IMR-90 (cell line): ENCODE data around the gene COL3A1. TPM values are rescaled to one million over a fixed set of nuclear protein-coding genes. Genes with fewer than 3 reads are reported as not detected.

Experiments
- ATAC-seq: fragments of 200-7000 bp; cut with Tn5 transposase; 2 replicates; pipeline ENCODE4 v1.9.1; 2020; ENCODE audit warnings: low read depth, mild to moderate bottlenecking, moderate library complexity
- BruUV-seq: library from RNA; stranded (reverse); fragments of 400-500 nt; replicated peaks from 2 replicates; lab custom pipeline; 2021; lab: Mats Ljungman, UMichigan
- CTCF ChIA-PET: fragments of 300-600 bp; formaldehyde crosslinking; extraction: SDS; loops from one replicate; lab custom pipeline; 2021; ENCODE audit warnings: antibody characterized with exemption; lab: Yijun Ruan, JAX
- POLR2A ChIA-PET: fragments of 300-600 bp; sonication (Branson Sonifier 250); formaldehyde crosslinking; loops from one replicate; lab custom pipeline; 2022; ENCODE audit warnings: antibody characterized with exemption; ENCODE audit not compliant: unreplicated experiment; lab: Charles Lee
- DNase-seq: peaks from one replicate; pipeline ENCODE4 v3.0.0; 2013
- H2AFZ ChIP-seq: replicated peaks from 2 replicates; pipeline ENCODE3; 2013; ENCODE audit warnings: low read length, mild to moderate bottlenecking; ENCODE audit not compliant: poor library complexity
- H2AK5ac ChIP-seq: 2 replicates; pipeline ENCODE4 v1.6.1; 2013; ENCODE audit warnings: low read depth, low read length, inconsistent platforms
- H2AK9ac ChIP-seq: replicated peaks from 2 replicates; pipeline ENCODE3; 2013; ENCODE audit warnings: mild to moderate bottlenecking, low read depth, low read length, moderate library complexity; ENCODE audit not compliant: poor library complexity
- H2BK120ac ChIP-seq: 2 replicates; pipeline ENCODE4 v1.6.1; 2013; ENCODE audit warnings: low read depth, low read length, inconsistent platforms
- H2BK15ac ChIP-seq: 3 replicates; pipeline ENCODE4 v1.6.1; 2013; ENCODE audit warnings: low read depth, low read length, inconsistent platforms
- H2BK20ac ChIP-seq: 2 replicates; pipeline ENCODE4 v1.6.1; 2013; ENCODE audit warnings: low read depth, mild to moderate bottlenecking, inconsistent platforms, low read length, moderate library complexity
- H2BK5ac ChIP-seq: 2 replicates; pipeline ENCODE4 v1.6.1; 2013; ENCODE audit warnings: mild to moderate bottlenecking, low read depth, low read length, inconsistent platforms; ENCODE audit not compliant: poor library complexity, severe bottlenecking
- H3K14ac ChIP-seq: replicated peaks from 2 replicates; pipeline ENCODE4 v1.6.1; 2013; ENCODE audit warnings: low read depth, low read length, inconsistent platforms
- H3K18ac ChIP-seq: 2 replicates; pipeline ENCODE4 v1.6.1; 2013; ENCODE audit warnings: low read depth, low read length, control low read depth
- H3K23ac ChIP-seq: 2 replicates; pipeline ENCODE4 v1.6.1; 2013; ENCODE audit warnings: low read depth, low read length, inconsistent platforms
- H3K27ac ChIP-seq: 2 replicates; pipeline ENCODE4 v1.5.1; 2013; ENCODE audit warnings: mild to moderate bottlenecking, control low read depth, low read length; ENCODE audit not compliant: insufficient read depth
- H3K27me3 ChIP-seq: 2 replicates; pipeline ENCODE4 v1.6.1; 2013; ENCODE audit warnings: low read length; ENCODE audit not compliant: control insufficient read depth, insufficient read depth
- H3K36me3 ChIP-seq: 2 replicates; pipeline ENCODE4 v1.6.1; 2013; ENCODE audit warnings: low read length, mixed read lengths; ENCODE audit not compliant: control insufficient read depth, insufficient read depth
- H3K4ac ChIP-seq: 2 replicates; pipeline ENCODE4 v1.6.1; 2013; ENCODE audit warnings: low read depth, low read length, inconsistent platforms
- H3K4me1 ChIP-seq: 2 replicates; pipeline ENCODE4 v1.6.1; 2013; ENCODE audit warnings: low read length, mixed read lengths; ENCODE audit not compliant: control insufficient read depth, insufficient read depth
- H3K4me2 ChIP-seq: 2 replicates; pipeline ENCODE4 v1.6.1; 2013; ENCODE audit warnings: low read depth, mild to moderate bottlenecking, control low read depth, low read length, moderate library complexity
- H3K4me3 ChIP-seq: 2 replicates; pipeline ENCODE4 v1.5.1; 2013; ENCODE audit warnings: low read depth, mild to moderate bottlenecking, control low read depth, low read length, moderate library complexity; ENCODE audit not compliant: insufficient read depth
- H3K56ac ChIP-seq: 2 replicates; pipeline ENCODE4 v1.6.1; 2013; ENCODE audit warnings: low read length, inconsistent platforms; ENCODE audit not compliant: insufficient read depth; ENCODE audit errors: extremely low read depth
- H3K79me1 ChIP-seq, 2 experiments: 2 replicates each; pipeline ENCODE4 v1.6.1; 2013; ENCODE audit warnings: low read length in 2 of 2, inconsistent platforms in 1 of 2, low read depth in 1 of 2
- H3K9ac ChIP-seq: 2 replicates; pipeline ENCODE4 v1.6.1; 2013; ENCODE audit warnings: low read depth, low read length, control low read depth
- H3K9me1 ChIP-seq: 2 replicates; pipeline ENCODE4 v1.6.1; 2013; ENCODE audit warnings: low read length, inconsistent platforms; ENCODE audit not compliant: insufficient read depth
- H3K9me3 ChIP-seq: 2 replicates; pipeline ENCODE4 v1.6.1; 2013; ENCODE audit warnings: low read length; ENCODE audit not compliant: control insufficient read depth, insufficient read depth
- H4K20me1 ChIP-seq: 2 replicates; pipeline ENCODE4 v1.6.1; 2013; ENCODE audit warnings: low read length, inconsistent platforms; ENCODE audit not compliant: insufficient read depth
- H4K5ac ChIP-seq: 2 replicates; pipeline ENCODE4 v1.6.1; 2013; ENCODE audit warnings: mild to moderate bottlenecking, low read depth, low read length, control low read depth
- H4K8ac ChIP-seq, 2 experiments: 2 replicates each; pipeline ENCODE4 v1.6.1; 2013; ENCODE audit warnings: low read depth in 2 of 2, low read length in 2 of 2, control low read depth in 1 of 2, inconsistent platforms in 1 of 2
- H4K91ac ChIP-seq: 2 replicates; pipeline ENCODE4 v1.6.1; 2013; ENCODE audit warnings: low read depth, low read length, inconsistent platforms; ENCODE audit not compliant: insufficient read depth
- BHLHE40 ChIP-seq: fragments of 150-350 bp; IDR thresholded peaks from 2 replicates; pipeline ENCODE4 v1.6.1; 2016; ENCODE audit warnings: mild to moderate bottlenecking, low read depth, low read length
- CEBPB ChIP-seq: IDR thresholded peaks from 2 replicates; pipeline ENCODE4 v1.6.1; 2012; ENCODE audit warnings: low read depth, low read length, improper control_type of control experiment
- CHD1 ChIP-seq: IDR thresholded peaks from 2 replicates; pipeline ENCODE4 v1.6.1; 2012; ENCODE audit warnings: low read depth, low read length, improper control_type of control experiment
- MXI1 ChIP-seq: IDR thresholded peaks from 2 replicates; pipeline ENCODE4 v1.6.1; 2012; ENCODE audit warnings: low read depth, mild to moderate bottlenecking, low read length, moderate library complexity, borderline replicate concordance
- POLR2A ChIP-seq: IDR thresholded peaks from 2 replicates; pipeline ENCODE4 v1.6.1; 2012; ENCODE audit warnings: mild to moderate bottlenecking, low read depth, low read length
- RAD21 ChIP-seq: IDR thresholded peaks from 2 replicates; pipeline ENCODE4 v1.6.1; 2012; ENCODE audit warnings: low read length, improper control_type of control experiment
- RFX5 ChIP-seq: IDR thresholded peaks from 2 replicates; pipeline ENCODE4 v1.8.0; 2012; ENCODE audit warnings: low read depth, mild to moderate bottlenecking, low read length, moderate library complexity
- SMC3 ChIP-seq: fragments of 150-350 bp; IDR thresholded peaks from 2 replicates; pipeline ENCODE4 v1.6.1; 2016; ENCODE audit warnings: low read depth, mild to moderate bottlenecking, antibody characterized with exemption, low read length, moderate library complexity
- WGBS, 2 experiments: methylation state at CpG; one replicate each; pipeline versions ENCODE4 v1.1.5 to v1.1.7; 2013; ENCODE audit warnings: missing lambda C conversion rate in 2 of 2; ENCODE audit not compliant: insufficient read length in 1 of 2; ENCODE audit errors: extremely low coverage in 2 of 2; 5-methylcytosine and 5-hydroxymethylcytosine counted together
- dilution Hi-C: fragments of 300-500 bp; cut with HindIII; formaldehyde crosslinking; loops from one replicate; pipeline ENCODE4 v1.14.3; 2018; ENCODE audit warnings: low sequenced_read_pairs; ENCODE audit not compliant: unreplicated experiment
- in situ Hi-C: fragments of 300-500 bp; cut with MboI; formaldehyde crosslinking; loops from 3 replicates; pipeline ENCODE4 v1.14.3; 2019; ENCODE audit warnings: low sequenced_read_pairs, inconsistent platforms, mixed read lengths
- intact Hi-C: fragments of 100-400 bp; cut with micrococcal nuclease; formaldehyde crosslinking; loops from 2 replicates; pipeline ENCODE4 v1.10.0; 2022
- polyA plus RNA-seq, 3 experiments: library from polyadenylated mRNA; depleted of rRNA; stranded (reverse); fragments of >200 nt; gene quantifications; 2 replicates each; pipeline ENCODE4 v1.2.3, GENCODE V29; 2012; ENCODE audit warnings: low replicate concordance in 1 of 3
- total RNA-seq: library from RNA; depleted of rRNA; stranded (reverse); fragments of >200 nt; gene quantifications from 2 replicates; pipeline ENCODE4 v1.2.3, GENCODE V29; 2012

The COL3A1 gene
- total and polyA plus RNA-seq, 2 of the 4 experiments (the other 2 are of a cell fraction), result 402 to 408 TPM

GRCh38 chr2:189008555-189009262, 34.5 kb downstream of the COL3A1 start:
- no peaks in the 10 kb centered on the region for H4K20me1 ChIP-seq
- dilution Hi-C loops (no loop called here), intact Hi-C loops (no loop called here), in situ Hi-C loops (no loop called here)
- no peak overlapping the region for H2BK20ac ChIP-seq
- peaks cover 13 to 27% of the 10 kb centered on the region in 2 experiments for H3K79me1 ChIP-seq
- H3K9ac ChIP-seq, result no peak overlapping the region
- peaks cover 6% of the 10 kb centered on the region for H3K9me1 ChIP-seq
- CTCF ChIA-PET, result interaction anchor here (0.6 kb wide), 1 partner anchor 359 kb away, joined by 4 read pairs; no protein-coding TSS in a partner anchor
- ATAC-seq (peak; percentile 6; the same call in 1 of the 2 replicates), DNase-seq (no peak)
- TF ChIP-seq RFX5 (no peak), POLR2A (no peak), SMC3 (no peak), RAD21 (no peak), BHLHE40 (no peak), CHD1 (no peak), CEBPB (no peak), MXI1 (no peak)
- H3K14ac ChIP-seq, result no peak overlapping the region
- H3K23ac ChIP-seq, result no peak overlapping the region
- 0 out of 2 replicates have a peak overlapping the region, but pooled peaks have one; percentile 46 for H4K5ac ChIP-seq
- 0 out of 2 replicates have a peak overlapping the region, but pooled peaks have one; percentile 32 for H3K18ac ChIP-seq
- no peak overlapping the region for H3K4me2 ChIP-seq
- no peak overlapping the region for H2BK120ac ChIP-seq
- no peak overlapping the region for H4K91ac ChIP-seq
- 100% methylated on average over 3 of the region's 9 CpGs; no CpG with 5 or more reads in 1 of the 2 experiments for WGBS, 2 experiments
- no peak overlapping the region for H3K4ac ChIP-seq
- H3K9me3 ChIP-seq, result no peaks in the 10 kb centered on the region
- peak overlapping the region; percentile 58 for H2BK5ac ChIP-seq
- no TSS peak for BruUV-seq
- H3K27ac ChIP-seq, result peak overlapping the region; percentile 85; the same call in 1 of the 2 replicates
- no peak overlapping the region for H4K8ac ChIP-seq
- no peak overlapping the region for H2AFZ ChIP-seq
- no peaks in the 10 kb centered on the region for H3K27me3 ChIP-seq
- H2BK15ac ChIP-seq, result no peak overlapping the region
- H2AK5ac ChIP-seq, result no peak overlapping the region
- no peak overlapping the region for H3K56ac ChIP-seq
- H3K4me3 ChIP-seq, result no peak overlapping the region
- POLR2A ChIA-PET, result no interaction called here
- no peak overlapping the region for H2AK9ac ChIP-seq
- H3K36me3 ChIP-seq, result peaks cover 75% of the 10 kb centered on the region
- no peaks in the 10 kb centered on the region for H3K4me1 ChIP-seq
